Stimulated activated CD4-positive, alpha-beta T cell treated with anti-CD3 and anti-CD28 coated beads, Interleukin-4, amount 100 ng/mL, for 48 hours (primary cell): ENCODE results near the gene GPR50.

ENCODE experiments used
- DNase-seq, 2 donors: peaks; one replicate each; pipeline ENCODE4 v3.0.0-alpha.2; 2020; ENCODE audit warnings: low read depth in 2 of 2

Gene GPR50

DNA sequence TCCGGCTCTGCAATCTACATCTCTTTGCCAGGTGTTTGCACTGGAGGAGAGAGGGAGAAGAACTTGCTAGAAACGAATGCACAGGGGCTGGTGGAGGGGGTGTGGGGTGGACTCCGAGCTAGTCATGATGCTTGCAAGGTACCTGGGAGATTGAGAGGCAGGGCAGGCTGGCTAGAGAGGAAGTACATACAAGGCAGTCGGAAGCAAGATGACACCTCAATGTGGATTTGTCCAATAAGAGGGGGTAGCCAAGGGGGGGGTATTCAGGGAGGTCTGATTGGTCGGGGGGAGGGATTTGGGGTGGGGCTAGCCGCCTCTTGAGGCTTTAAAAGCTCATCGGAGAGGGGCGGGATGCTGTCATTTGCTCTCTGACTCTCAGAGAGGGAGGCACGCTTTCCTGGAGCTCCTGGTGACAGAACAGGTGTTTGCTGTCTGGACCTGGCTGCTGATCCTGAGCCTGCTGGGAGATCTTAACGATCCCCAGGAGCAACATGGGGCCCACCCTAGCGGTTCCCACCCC lies at the start of gene GPR50:
TSS of gene GPR50 (plus strand) at position 354 of the 520 bp plus-strand sequence. CDS start at position 492, 138 bp downstream.
- DNase-seq = no peak

DNA sequence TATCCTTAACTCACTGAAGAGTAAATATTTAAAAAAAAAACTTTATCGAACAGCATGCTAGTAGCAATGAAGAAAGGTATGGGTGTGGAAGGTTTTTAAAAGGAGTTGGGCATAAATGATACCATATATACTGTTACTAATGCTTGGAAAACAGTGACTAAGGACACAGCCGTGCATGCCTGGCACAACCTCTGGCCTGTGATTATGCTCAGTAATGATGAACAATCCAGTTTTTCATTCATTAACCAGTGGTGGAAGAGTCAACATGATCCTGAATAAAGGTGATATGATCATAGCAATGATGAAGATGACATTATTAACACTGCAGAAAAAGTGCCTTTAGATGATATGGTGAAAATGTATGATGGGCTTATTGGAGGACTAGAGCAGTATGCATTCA lies 43.9 kb upstream of the GPR50 start:
- no peak for DNase-seq

DNA sequence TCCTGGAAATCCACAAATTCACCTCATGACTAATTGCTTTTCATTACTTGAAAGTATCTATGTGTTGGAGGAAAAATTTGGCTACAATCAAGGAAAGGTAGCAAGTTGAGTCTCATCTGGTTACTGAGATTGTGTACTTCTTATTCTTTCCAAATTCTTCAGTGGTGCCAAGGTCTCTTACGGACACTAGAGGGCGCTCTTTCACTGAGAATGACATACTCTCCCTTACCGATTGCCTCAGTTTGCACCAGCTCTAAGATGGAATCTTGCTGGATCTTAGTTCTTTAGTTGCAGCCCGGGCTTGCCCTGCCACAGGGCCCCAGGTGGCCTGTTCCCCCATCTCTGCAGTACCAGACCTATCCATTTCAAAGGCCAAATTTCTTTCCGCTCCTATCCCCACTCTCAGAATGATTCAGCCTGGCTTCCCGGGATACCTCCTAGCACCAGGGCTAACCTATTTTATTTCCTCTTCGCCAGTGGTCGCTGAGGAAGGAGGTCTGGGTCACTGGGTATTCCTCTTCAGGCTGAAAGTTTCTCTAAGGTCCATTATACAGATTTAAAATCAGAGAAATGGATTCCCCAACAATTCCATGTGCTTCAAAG lies 24.6 kb upstream of the GPR50 start:
- peak in 1 of 2 donors; percentile 6 for DNase-seq

DNA sequence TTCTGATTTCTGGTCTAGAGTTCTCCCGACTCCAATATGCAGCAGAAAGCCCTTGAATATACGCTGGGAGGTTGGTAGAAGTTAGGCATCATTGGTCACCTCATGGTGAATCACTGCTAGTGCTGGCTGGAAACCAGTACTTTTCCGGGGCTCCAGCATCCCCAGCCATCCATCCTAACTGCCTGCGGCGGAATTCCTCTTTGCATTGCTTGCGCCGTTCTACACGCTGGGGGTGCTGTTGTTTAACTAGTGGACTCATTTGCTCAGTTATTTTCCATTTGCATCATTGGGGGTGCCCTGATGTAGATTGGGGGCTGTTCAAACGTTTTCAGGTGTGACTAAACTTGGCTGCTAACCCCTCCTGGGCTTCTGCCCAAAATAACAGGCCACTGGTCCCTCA lies 23.3 kb upstream of the GPR50 start:
- no peak for DNase-seq

DNA sequence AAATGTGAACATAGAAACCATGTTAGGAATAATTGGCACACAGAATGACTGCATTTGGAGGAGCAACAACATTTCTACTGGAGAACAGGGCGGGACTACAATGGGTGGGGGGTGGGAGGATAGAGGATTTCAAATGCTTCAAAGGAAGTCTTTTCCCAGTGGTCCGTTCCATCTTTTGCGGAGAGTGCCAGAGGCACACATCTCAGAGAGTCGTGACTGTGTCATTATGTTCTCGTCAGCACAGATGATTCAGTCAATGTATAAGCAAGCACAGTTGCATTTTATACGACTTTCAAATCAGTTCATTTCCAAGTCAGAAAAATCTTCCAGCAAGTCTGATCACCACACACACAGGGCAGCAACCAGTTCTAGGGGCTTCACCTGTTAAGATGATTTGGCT lies 22.7 kb upstream of the GPR50 start:
- DNase-seq = no peak

DNA sequence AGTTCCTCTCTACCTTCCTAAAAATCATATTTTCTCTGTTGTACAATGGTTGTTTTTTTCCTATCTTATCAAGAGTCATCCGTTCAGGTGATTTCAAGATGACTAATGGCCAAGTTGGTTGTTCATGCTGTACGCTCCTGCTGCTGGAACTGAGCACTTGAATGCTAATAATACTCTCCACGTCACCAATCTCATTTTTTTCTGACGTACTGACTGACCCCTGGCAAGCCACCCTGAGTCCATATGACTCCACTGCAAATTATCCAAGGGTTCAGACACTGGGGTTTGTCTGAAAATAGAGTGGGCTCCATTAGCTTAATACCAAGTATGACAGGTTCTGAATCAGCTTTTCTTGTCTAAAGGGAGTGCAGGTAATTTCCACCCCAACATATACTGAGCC lies 21.1 kb upstream of the GPR50 start:
- no peak for DNase-seq

DNA sequence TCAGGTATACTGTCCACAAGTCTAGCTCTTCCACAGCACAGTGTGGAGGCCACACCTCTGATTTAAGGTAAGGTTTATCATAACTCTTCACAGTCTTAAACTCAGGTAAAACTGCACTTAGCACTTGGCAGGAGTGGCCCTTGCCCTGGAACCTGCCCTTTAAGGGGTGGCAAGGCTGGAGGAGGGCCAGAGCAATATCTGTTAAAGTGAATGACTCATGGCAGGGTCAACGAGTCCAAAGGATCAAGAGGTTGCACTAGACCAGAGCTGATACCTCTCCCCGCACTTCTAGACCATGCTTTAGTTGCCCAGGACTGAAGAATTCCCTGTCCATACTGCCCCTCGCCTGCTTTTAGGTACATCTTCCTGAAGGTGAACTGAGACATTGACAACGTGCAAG lies 14.7 kb upstream of the GPR50 start:
- DNase-seq = no peak

DNA sequence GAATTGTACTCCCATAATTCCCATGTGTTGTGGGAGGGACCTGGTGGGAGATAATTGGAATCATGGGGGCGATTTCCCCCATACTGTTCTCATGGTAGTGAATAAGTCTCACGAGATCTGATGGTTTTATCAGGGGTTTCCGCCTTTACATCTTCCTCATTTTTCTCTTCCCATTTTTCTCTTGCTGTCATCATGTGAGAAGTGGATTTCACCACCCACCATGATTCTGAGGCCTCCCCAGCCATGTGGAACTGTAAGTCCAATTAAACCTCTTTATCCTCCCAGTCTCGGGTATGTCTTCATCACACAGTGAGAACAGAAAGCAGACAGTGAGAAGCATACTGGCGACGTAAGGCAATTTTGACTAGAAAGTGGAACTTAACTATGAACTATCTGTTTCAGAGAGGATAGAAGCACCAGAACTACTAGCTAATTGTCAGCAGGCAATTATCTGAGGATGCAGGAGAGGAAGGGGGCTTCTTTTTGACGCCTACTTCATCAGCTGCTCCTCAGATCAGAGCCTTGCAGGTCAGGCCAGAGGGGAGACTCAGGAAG lies 8.5 kb upstream of the GPR50 start:
- DNase-seq = no peak

DNA sequence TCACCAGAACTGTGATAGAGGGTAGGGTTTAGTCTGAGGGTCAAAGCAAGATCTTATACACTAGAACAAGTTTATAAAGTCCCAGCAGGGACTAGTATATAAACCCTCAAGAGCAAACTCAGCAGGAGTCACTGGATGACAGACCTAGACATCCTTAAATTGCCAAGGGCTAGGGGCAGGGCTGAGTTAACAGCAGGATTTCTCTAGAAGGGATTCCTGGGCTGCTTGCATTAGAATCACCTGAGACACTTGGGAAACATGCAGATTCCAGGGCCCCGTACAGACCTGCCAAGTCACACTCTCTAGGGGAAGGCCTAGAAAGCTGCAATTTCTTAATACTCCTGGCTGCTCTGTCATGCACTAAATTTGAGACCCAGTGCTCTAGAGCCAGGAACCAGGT lies 6.6 kb upstream of the GPR50 start:
- DNase-seq = no peak

DNA sequence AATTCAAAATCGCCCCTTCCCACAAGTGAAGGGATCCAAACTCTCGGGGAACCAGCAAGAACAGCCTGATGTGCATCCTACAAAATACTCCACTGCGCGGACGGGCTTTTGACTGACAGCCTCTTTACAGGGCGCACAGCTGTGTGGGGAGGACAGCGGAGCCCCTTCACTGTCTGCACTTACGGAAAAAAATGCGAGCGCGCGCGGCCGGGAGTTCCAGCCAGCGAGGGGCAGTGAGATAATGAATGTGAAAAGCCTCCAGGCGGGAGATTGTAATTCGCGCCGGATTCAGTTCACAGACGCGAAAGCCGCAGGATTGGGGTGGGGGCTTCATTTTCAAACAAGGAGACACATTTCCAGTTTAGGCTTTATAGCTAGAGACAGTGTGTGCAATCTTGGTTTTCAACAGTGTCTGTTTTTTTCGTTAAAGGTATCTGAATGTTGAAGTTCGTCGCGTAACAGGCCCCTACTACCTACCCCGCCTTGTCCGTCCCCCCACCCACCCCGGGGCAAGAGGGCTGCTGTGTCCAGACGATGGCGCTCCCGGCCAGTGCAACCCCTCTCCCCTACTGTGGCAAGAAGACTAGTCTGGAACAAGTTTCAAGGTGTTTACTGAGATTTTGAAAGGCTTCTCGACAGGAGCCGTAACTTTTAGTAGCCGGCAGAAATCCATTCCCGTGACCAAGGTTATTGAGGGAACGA lies 1.7 kb upstream of the GPR50 start:
- no peak for DNase-seq

DNA sequence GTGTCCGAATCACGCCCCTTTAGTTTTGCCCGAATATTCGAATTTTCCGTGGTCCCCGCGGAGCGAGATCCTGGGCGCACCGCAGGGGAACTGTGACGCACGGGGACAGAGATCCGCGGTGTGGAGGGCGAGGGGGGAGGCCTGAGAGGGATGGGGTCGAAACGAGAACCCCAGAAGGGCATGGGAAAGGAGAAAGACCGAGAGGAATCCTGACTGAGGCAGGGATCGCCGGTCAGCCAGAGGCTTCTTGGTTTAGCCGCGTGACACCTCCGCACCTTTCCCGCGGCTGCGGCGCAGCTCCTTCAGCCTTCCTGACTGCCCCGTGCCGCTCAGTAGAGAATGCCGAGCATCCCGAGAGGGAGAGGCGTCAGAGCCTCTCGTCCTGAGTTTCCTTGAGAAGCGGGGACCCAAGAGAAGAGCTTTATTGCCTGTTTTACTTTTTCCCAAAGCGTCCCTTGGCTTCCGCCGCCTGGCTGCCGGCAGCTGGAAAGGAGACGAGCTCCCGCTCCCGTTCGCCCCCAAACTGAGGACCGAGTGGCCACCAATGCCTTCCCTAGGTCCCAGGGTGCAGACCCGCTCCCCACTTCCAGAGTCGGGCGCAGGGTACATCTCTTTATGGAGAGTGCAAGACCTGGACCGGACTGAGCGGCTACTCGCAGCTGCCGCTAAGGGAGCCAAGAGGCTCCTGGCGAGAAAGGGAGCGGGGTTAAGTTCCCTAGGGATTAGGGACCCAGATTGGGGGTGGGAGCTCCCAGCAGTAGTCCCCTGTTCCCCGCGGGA lies 911 bp upstream of the GPR50 start:
- DNase-seq = no peak

DNA sequence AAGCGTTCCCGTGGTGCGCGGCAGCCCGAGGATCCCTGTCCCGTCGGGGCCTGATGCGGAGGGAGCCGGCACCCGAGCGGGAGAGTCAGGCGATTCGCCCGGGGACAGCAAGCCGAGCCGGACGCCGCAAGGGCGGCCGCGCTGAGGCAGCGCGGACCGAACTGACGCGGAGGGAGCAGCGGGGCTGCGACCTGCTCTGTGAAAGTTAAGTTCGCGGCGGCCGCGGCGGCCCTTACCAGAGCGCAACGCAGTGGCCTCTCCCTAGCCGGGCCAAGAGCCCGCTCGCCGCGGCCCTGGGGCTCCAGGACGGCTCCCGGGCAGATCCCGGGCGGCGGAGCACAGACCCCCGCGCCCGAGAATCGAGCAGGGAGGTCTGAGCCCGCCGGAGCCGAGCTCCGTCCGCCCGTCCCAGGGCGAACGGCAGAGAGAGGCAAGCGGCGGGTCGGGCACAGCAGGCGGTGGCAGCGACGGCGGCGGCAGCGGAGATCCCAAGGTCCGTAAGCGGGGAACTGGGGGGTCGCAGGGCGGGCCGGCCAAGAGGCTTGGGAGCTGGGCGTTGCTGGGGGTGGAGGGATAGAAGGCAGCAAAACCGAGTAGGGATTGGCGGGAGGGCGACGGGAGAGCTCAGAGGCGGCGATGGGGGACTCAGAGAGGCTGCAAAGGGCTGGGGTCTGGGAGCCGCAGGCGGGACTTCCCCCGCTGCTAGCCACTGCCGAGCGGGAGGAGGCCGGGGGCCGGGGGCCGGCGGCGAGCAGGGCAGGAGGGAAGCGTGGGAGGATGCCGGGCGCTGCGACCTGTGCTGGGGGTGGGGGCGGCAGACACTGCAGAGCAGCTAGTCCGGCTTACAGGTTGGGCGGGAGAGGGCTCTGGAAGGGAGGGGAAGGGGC lies 1.0 kb downstream of the GPR50 start:
- DNase-seq = no peak

DNA sequence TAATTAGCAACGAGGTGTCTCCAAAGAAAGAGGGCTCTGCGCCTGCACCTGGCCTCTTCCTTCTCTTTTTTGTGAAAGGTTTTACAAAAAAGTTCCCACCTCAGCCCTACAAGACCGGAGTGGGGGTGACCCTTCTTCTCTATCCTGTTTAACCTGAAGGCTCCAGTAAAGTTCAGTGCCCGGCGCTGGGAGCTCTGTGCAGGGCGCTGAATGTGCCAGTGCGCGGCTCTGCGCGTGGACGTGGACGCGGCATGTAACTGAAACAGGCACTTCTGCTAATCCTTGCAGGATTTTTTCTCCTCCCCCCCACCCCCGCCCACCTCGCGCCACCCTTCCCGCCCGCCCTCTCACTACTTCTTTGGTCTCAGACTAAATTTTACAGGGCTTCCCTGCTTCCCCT lies 2.4 kb downstream of the GPR50 start:
- no peak for DNase-seq

DNA sequence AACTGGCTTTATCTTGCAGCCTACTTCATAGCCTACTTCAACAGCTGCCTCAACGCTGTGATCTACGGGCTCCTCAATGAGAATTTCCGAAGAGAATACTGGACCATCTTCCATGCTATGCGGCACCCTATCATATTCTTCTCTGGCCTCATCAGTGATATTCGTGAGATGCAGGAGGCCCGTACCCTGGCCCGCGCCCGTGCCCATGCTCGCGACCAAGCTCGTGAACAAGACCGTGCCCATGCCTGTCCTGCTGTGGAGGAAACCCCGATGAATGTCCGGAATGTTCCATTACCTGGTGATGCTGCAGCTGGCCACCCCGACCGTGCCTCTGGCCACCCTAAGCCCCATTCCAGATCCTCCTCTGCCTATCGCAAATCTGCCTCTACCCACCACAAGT lies 4.0 kb downstream of the GPR50 start:
- no peak for DNase-seq

DNA sequence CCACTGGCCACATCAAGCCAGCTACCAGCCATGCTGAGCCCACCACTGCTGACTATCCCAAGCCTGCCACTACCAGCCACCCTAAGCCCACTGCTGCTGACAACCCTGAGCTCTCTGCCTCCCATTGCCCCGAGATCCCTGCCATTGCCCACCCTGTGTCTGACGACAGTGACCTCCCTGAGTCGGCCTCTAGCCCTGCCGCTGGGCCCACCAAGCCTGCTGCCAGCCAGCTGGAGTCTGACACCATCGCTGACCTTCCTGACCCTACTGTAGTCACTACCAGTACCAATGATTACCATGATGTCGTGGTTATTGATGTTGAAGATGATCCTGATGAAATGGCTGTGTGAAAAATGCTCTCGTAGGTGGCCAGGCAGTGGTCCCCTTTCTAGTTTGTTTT lies 4.7 kb downstream of the GPR50 start:
- DNase-seq = no peak

DNA sequence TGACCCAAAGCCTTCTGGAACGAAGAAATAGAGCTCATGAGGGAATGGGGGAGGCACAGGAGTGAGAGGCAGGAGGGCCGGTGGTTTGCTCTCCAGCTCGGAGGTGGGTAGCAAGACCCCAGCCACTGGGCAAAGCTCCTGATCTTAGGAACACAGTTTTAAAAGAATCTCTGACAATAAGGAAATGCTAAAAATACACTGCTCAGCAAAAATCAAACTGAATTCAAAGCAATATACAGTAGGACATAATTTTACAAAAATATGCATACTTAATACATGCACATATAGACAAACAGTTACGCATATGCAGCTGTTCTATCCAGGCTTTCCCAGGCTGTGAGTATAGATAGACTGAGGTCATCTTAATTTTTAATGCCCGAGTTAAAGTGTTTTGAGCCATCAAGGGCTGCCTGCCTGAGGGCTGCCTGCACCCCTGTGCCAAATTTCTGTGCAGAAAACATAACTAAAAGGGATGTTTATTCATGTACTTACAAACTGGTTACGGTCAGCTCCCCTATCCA lies 6.9 kb downstream of the GPR50 start:
- no peak for DNase-seq

DNA sequence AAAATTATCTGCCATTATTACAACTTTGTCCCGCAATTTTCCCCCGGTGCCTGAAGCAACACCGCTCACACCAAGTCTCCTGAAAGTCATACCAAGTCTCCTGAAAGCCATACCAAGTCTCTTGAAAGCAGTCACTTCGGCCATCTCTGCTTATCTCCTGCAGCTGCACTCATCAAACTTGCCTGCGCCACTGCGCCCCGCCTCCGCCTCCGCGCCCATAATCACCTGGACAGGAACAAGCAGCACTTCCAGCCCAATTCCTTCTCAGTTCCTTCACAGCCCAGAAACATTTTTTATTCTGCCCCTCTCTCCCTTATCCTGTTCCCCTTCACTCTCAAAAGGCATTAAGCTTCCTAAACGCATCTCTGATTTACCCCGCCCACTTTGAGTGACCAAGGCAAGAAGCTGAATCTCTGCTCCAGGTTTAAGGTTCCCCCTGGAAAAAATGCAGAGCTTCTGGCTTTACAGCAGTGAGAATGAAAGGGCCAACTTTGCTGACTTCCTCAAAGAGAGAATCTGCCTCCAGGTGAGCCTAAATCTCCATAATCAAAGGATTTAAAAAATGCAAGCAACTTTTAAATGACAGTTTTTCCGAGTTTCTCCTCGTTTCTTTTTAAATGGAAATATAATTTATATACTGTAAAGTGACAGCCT lies 7.7 kb downstream of the GPR50 start:
- DNase-seq = no peak

DNA sequence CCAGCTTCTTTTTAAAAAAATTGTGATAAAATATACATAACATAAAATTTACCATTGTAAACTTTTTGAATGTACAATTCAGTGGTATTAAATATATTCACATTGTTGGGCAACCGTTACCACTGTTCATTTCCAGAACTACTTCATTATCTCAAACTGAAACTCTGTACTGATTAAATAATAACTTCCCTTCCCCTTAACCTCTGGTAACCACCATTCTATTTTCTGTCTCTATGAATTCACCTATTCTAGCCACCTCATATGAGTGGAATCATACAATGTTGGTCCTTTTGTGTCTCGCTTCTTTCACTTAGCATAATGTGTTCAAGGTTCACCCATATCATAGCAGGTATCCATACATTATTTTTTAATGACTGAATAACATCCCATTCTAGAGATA lies 8.3 kb downstream of the GPR50 start:
- no peak for DNase-seq

DNA sequence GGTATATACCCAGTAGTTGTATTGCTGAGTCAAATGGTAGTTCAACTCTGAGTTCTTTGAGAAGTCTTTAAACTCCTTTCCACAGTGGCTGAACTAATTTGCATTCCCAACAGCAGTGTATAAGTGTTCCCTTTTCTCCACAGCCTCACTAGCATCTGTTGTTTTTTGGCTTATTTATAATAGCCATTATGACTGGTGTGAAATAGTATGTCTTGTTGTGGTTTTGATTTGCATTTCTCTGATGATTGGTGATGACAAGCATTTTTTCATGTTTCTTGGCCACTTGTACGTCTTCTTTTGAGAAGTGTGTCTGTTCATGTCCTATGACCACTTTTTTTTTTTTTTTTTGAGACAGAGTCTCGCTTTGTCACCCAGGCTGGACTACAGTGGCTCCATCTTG lies 30.5 kb downstream of the GPR50 start:
- no peak for DNase-seq

DNA sequence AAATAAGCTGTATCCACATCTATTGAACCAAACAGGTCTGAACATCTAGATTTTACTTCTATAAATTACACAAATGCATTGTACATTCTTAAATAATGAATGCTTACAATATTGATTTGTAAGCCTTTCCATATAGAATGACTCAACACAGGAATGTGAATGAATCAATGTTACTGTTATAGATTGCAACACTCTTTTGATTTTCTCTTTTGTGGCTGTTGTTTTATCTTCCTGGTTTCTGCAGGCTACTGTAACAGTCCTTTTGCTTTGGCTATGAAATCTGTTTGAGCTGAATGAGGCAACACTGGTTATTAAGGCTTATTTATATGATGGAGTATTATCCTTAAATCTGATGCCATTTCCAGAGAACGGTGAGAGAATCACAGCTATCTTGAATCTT lies 49.5 kb downstream of the GPR50 start:
- DNase-seq = no peak

DNA sequence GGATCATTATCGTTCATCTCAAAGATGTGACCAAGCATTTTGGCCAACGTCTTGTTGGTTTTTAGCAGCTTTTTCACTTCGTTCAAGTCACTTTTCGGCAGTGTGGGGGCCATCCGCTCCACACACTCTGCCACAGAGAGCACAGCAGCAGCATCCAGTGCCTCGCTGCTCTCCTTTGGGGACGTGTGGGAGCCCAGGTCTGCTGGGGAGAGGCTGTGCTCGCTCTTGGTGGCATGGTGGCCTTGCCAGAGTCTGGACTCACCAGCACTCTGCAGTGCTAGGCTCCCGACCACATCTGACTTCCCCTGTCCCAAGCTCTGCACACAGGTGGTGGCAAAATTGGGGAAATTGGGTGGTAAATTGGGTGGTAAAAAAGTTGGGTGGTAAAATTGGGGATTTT lies 50.6 kb downstream of the GPR50 start:
- no peak for DNase-seq
